KBM-7 (cell line): ENCODE data around the gene ATRNL1.

ENCODE experiments used
- DNase-seq: peaks from one replicate; pipeline ENCODE4 v3.0.0-alpha.2; 2015
- in situ Hi-C: fragments of 300-500 bp; cut with MboI; formaldehyde crosslinking; loops from 2 replicates; pipeline ENCODE4 v1.14.3; 2020; ENCODE audit warnings: low sequenced_read_pairs, low pct_unique_long_range_greater_than_20kb, mixed read lengths

Gene ATRNL1

DNA sequence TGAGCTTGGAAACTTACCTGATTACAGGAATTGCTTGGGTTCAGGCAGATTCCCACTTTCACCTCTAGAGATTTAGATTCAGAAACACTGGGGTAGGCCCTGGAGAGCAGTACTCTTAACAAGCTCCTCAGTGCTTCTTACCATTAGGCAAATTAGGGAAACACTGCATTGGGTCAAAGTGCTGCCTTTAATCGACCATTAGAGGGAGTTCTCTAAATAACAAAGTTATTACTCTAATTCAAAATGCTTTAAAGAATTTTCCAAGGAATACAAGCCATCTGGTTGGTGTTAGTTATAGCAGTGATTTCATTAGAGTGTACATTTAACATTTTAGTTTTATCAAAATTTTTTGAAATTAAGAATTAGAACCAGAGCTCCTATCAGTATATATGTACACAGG, 855.3 kb downstream of the ATRNL1 start:
- in situ Hi-C loops: no loop called here
- no peak for DNase-seq

DNA sequence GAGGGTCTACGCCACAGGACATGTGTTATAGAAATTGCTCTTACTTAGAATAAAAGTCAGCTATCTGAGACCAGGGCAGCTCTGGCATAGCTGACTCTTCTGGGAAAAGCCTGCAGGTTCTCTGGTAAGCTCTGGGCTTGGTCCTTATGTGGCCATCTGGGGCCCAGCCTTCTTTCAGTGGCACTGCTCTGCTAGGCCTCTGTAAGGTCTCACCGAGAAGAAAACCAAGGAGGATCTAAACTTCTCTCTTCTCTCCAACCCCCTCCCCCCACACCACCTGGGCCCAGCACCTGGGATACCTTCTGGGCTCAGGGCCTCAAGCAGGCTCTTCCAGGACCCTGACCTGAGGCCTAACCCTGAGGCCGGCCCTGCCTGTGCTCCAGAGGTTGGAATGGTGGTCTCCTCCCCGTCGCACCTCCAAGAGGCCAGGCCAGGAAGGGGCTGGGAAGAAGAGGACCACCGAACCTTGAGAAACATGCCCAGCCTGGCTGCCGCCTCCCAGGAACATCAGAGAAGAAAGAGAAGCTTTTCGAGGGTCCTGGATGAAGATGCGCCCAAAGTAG, 856.2 kb downstream of the ATRNL1 start:
- in situ Hi-C loops: no loop called here
- DNase-seq: no peak

DNA sequence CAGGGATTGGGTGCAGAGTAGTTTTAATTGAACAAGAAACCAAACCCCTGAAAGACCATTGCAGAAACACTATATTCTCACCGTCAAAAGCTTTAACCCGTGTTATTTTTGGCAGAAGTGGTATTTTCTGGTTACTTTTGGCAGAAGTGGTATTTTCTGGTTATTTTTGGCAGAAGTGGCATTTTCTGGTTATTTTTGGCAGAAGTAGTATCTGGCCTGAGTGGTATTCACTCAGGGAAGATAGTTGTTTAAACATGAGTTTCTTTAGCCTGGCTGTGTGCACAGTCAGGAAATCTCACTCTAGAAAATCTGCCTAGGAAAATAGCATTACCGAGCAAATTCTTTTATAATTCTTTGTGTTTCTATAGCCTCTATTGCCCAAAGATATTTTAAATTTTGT, 857.2 kb downstream of the ATRNL1 start:
- in situ Hi-C loops: no loop called here
- no peak for DNase-seq

DNA sequence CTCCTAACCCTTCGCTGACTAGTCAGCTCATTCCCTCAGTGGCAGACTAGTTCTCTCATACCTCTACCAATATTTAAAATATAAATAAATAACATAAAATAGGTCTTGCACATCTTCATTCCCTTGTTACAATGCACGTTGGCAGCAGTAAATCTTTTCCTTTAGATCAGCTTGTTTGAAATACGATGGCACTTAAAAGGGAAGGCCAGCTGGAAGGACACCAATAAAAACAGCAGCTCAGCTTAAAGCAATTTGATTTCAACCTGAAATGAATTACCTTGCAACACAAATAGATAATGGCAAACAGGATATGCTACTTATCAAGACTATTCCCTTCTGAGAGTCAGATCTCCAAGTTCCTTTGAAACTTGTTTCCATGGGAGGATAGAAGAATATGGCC, 858.1 kb downstream of the ATRNL1 start:
- in situ Hi-C loops: no loop called here
- DNase-seq: no peak

DNA sequence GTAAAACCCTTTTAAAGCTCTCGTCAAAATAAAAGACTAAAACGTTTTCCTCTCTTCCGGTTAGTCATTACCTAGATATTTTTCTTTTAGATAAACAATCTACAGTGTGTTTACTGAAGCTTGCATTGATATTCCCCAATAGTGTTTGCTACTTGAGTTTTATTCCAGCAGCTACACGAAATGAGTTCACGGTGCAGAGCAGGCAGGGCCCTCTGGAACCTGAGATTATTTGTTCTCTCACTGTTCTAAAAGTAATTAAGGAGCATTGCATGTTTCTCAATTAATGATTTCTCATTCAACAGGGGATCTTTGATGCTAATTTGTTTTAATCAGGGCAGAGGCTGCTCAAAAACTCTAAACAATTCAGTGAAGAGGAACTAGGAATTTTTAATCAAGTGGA, 860.1 kb downstream of the ATRNL1 start:
- in situ Hi-C loops: no loop called here
- no peak for DNase-seq

DNA sequence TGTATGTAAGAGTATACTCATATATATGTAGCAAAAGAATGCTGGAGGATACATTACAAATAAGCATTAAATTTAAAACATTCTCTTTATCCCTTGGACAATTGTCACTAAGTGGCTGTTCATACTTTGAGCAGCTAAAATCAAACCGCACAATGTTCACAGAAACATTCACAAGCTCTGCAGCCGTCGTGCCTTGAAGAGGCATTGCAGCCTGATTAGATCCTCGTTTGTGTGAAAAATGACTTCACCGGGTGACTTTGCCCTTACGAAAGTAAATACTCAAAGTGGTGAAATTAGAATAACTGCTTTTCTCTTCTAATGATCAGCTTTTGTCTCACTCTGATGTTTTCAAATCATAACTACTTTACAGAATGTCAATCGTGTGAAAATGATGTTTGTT, 860.8 kb downstream of the ATRNL1 start:
- in situ Hi-C loops: no loop called here
- no peak for DNase-seq

DNA sequence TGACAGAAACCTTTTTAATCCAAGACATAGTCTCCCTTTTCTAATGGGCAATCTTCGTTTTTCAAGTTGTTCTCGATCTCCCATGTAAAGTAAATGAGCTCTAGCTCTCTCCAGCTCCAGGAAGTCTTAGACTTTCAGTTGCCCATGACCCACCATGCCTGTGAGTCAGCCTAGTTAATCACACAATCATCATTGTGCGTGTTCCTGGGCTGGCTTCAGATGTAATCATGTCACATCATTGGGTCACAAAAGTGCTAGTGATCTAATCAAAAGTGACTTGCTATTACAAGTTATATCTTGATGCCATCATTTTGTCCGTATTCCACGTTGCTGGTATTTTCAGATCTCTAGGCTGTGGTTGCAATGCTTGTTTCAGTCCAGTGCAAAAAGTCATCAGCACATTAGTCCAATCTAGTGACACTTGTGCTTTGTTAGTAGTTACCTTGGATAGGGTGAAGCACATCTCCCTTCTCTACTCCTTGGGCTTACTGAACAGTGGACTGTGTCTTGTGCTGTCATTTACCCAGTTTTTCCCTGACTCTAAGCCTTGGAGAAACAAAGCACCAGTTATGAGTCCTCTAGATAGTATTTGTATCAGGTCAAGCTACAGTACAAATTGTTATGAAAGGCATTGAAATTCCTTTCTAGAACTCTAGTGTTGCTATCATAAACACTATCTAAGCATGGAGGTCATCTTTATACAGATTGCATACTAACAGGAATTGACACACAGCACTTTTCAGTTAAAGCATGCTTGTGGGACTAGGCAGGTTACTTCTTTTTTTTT, 863.3 kb downstream of the ATRNL1 start:
- in situ Hi-C loops: no loop called here
- DNase-seq: no peak

DNA sequence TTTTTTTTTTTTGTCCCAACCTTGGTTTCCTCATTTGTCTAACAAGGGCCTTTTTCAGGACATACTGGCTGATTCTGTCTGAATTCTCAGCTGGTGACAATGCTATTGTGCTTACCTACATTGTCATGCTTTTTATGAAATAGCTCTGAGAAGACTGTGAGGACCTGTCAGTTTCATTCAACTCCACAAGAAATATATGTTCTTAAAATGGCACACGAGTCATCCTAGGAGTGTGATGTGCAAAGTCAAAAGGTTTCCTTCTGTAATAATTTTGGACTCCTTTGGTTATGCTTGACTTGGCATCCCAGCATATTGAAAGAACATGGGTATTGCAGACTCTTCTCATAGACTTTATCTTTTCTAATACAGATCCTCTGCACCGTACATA, 863.8 kb downstream of the ATRNL1 start:
- in situ Hi-C loops: no loop called here
- DNase-seq: no peak

DNA sequence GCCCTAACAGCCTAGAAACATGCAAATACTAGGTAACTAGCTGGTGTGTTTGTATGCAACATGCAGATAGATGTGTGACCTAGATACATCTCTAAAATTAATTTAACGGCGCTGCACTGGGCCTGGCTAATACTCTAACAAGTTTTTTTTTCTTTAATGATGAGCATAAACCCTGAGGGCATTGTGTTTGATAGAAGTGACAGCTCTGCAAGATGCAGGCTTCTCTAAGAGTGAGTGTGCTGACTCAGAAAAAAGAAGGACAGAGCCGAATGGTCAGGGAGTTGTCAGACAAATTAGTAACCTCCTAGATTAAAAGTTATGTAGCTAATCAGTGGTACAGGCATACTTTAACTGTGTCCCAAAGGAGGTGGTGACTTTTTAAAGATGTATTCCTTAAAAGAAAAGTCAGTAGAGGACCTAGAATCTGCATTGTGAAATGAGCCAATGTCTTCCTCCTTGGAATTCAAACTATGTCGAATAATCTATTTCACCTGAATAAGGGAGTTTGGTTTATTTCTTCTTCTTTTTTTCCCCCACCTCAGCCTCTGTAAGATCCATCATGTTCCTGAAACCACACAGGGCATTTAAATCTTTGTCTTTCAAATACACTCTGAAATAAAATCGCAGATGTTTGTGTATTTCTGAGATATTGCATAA, 864.7 kb downstream of the ATRNL1 start:
- DNase-seq: no peak
- in situ Hi-C loops: no loop called here

DNA sequence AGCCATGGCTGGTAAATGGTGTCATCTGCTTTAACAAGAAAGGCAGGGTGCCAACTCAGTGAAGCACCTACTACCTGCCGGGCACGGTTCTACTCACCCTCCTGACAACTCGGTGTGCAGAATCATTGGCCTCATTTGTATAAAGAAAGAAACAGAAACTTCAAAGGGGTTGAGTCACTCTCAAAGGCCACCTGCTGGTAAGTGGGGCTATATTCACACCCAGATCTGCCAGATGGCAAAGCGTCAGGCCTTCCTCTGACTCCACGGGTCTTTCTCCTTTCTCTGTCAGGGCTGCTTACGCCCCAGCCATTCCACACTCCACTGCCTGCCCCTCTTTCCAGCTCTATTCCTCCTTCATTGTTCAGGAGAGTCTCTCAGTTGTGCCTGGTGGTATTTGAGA, 870.7 kb downstream of the ATRNL1 start:
- DNase-seq: no peak
- in situ Hi-C loops: no loop called here

DNA sequence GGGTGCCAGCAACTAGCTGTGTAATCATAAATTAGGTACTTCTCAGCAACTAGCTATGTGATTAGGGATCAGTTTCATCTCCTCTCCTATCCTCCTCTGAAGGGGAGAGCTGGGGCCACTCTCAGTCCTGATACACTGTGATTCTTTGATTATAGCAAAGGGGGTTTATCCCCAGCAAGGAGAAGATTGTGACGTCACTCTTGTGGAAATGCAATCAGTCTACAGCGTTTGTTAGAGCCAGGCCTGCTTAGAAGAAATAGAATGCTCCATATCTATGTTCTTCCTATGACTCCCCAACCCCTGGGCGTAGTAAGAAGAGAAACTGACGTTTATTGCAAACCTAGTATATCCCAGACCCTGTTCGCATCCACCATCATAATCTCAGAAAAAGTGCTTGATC, 871.7 kb downstream of the ATRNL1 start:
- no peak for DNase-seq
- in situ Hi-C loops: no loop called here

DNA sequence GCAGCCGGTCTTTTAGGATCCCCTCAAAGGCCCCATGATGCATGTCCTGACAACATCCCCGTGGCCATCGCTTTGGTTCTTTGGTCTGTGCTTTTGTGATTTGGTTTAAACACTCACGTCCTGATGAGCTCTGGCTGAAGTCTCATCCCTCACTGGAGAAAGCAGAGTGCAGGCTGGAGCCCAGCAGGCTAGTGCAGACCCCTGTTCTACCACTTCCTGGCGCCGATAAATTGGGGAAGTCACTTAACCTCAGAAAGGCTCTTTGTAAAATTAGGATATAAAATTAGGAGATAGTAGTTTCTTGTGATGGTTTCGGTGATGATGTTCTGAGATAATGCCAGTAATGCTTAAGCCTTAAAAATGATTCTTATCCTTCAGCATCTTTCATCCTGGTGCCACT, 872.2 kb downstream of the ATRNL1 start:
- DNase-seq: peak; percentile 11
- in situ Hi-C loops: no loop called here

DNA sequence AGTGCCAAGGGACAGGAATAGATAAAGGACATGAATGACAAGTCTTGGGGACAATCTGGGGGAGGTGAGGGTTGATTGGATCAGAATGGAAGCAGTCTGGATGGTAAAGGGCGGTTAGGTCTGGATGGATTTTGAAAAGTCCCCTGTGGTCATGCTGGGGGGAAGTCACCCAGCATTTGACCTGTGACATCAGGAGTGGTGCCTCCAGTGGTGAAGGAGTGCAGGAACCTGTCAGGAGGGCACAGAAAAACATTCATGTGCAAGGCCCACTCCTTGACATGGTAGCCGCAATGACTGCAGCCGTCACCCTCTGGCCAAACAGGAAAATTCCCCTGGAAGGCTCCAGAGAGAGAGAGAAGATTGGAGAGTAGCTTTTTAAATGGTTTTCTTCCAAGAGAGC, 875.1 kb downstream of the ATRNL1 start:
- no peak for DNase-seq
- in situ Hi-C loops: no loop called here

DNA sequence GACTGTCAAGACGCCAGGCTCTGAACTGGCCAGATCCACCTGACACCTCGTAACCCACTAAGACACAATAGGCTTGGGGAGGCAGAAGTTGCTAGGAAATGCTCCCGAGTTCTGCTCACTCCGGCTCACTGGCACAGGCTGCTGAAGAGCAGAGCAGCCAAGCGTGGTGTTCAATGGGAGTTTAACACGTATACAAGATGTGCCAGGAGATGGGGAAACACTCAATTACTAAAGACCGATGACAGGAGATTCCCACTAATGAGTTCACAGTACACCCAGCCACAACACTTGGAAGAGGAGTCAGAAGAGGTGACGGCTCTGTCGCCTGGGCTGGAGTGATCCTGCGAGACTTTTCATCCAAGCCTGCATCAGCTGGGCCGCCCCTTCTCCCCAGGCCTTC, 876.4 kb downstream of the ATRNL1 start:
- in situ Hi-C loops: no loop called here
- DNase-seq: no peak

DNA sequence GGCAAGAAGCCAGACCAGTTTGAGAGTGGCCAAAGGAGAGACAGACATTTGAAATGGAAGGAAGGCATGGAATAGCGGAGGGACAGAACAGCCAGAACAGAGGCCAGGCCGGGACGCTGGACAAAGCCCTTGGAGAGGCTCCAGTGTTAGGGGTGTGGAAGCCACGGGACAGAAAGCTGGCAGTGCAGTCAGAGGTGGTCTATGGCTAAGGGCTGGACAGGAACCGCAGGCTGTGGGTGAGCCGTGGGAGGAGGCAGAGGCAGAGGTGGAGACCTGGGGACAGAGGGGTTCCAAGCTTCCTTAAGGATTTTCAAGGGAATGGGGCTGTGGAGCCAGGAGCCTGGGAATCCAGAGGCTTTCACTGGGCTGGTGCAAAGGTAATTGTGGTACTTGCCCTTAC, 878.8 kb downstream of the ATRNL1 start:
- in situ Hi-C loops: no loop called here
- DNase-seq: no peak

DNA sequence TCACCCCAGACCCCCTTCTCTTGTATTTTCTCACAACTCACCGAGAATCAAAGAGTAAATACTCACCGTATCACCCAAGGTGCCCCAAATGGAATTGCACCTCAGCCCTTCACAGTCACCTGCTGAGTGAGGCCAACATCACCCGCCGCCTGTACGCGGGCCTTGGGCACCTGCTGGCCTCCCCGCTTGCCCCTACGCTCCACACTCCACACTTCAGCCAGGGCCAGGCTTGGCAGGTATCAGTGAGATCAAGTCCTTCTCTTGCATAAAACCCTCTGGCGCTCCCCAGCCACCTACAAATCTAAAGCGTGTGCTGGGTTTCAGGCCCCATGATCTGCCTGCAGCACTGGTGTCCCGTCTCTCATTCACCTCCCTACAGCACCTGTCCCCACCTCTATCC, 879.3 kb downstream of the ATRNL1 start:
- in situ Hi-C loops: no loop called here
- no peak for DNase-seq

DNA sequence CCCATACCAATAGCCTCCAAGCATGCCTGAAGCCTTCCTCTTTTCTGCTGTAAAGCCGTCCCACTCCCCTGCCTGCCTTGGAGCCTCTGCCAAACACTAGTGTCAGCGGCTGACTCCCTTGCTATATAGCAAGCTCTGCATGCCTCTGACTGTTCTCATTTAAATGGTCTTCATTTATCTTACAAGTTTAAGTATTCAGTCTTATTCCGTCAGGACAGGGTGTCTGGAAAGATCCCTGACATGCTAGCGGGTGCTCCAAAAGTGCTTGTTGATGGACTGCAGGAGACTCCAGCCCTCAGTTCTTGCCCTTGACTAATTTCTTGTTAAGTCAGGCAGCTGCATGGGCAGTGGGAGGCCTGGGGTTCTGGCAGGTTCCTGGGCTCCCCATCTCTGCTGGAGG, 881.2 kb downstream of the ATRNL1 start:
- in situ Hi-C loops: no loop called here
- DNase-seq: no peak

DNA sequence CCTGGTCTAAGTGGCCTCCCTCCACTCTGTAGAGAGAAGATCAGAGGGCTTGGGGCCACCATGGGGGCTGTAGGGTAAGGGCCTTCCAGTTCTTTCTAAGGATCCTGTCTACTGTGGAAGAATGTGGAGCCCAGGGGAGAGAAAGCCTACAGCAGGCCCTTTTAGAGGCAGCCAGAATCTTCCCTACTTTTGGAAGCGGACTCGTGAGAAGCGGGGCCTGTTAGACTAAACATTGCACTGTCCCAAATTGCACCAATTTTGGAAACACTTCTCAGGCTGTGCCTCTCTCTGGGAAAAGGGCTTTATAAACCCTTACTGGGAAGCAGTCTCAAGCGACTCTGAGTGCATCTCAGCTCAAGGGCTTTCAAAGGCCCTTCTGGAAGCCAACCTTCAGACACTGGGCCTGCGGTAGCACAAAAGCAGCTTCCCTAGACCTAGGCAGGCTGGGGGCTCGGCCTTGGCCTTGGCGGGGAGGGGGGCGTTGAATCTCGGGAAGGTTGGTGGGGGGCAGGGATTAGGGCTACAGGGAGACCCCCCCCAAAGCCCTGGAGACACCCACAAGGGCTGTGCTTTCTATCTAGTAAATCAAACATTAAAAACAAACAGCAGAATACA, 881.8 kb downstream of the ATRNL1 start:
- DNase-seq: no peak
- in situ Hi-C loops: no loop called here

DNA sequence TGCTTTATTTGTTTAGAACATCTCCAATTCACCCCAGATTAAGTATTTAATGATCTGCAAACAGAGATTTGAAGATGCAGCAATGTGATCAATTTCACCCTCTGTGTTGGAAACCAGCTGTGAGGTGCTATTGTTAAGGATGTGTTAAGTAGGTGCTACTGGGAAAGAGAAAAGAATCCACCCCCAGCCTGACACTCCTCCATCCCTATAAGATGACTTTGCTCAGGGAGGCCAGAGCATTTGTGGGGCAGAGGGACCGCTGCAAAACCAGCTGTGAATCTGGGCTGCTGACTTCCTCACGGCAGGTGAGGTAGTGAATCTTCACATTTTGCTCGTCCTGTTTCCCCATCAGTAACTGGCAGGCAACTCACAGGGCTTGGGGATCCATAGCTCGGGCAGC, 882.3 kb downstream of the ATRNL1 start:
- in situ Hi-C loops: no loop called here

DNA sequence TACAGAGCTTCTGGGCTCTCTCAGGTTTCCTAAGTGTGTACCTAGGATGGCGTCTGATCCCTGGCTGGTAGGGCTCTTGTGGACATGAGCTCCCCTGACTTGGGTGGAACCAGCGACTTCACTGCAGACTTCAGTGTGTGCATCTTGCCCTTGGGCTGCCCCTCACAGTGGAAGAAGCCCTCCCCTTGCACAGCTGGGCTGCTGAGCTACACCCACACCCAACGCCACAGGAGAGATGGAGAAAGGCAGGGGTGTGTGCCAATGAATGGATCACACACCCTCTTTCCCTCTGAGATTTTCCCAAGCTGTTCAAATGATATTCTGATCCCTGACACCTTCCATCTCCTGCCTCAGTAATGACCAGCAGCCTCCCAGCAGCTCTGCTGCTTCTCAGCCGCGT, 883.2 kb downstream of the ATRNL1 start:
- no peak for DNase-seq
- in situ Hi-C loops: no loop called here

More for the DNA sequence above, 882.3 kb downstream of the ATRNL1 start:
- DNase-seq: no peak
